ENCODE measurements around the gene ZNF784. TPM values are rescaled to one million over a fixed set of nuclear protein-coding genes. Genes with fewer than 3 reads are reported as not detected.

The ZNF784 gene
- total and polyA plus RNA-seq, 9 of the 15 experiments (the other 6 are each of a cell fraction or from before 2014, with no cell fraction given): 0.14 to 6.1 (median 2.1) TPM

DNA sequence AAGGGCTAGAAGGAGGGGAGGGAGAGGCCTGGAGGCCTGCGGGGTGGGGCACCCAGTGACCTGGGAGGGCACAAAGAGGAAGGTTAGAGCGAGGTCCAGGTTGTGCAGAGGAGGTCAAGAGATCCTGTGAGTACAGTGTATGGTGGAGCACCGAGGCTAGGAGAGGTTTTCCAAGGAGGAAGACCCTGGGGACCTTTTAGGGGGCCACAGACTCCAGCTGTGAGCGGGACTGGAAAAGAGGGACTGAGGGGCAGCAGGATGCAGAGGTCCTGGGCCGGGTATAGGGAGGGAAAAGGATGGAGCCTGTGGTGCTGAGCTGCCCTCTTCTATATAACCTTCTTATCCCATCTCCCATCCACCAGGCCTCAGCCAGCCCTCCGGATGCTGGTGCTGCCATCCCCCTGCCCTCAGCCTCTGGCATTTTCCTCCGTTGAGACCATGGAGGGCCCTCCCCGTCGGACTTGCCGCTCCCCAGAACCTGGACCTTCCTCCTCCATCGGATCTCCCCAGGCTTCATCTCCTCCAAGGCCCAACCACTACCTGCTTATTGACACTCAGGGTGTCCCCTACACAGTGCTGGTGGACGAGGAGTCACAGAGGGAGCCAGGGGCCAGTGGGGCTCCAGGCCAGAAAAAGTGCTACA lies 19.9 kb upstream of the ZNF784 start:
- H3K9me3 ChIP-seq (replicated peaks; ENCODE audit: control insufficient read depth, insufficient read depth, low read depth, low read length): no peaks in the 10 kb centered on the region
- H3K9ac ChIP-seq (ENCODE audit: insufficient read depth in 1 of 2, low read depth in 2 of 2, low read length in 2 of 2): peak overlapping the region; percentile 88 to 98
- H3K9me1 ChIP-seq (ENCODE audit: control insufficient read depth, insufficient read depth, low read length): no peaks in the 10 kb centered on the region
- no peak for ATAC-seq
- intact Hi-C loops (cut with micrococcal nuclease): no loop called here
- in situ Hi-C loops (cut with MboI): loop anchor here (25.0 kb wide), 2 partner anchors 507 to 668 kb away; partner anchors contain the start of genes TNNT1 and ZSCAN5A
- no TSS peak for BruUV-seq (replicated peaks)
- peak overlapping the region; percentile 94 for H3K4me3 ChIP-seq
- peak overlapping the region; percentile 74 for H3K27ac ChIP-seq (ENCODE audit: extremely low read depth, low read depth, low read length)
- no peak for FAIRE-seq
- H3K4me2 ChIP-seq (ENCODE audit: insufficient read depth, low read length): peak overlapping the region; percentile 90
- no peaks in the 10 kb centered on the region for H3K27me3 ChIP-seq (ENCODE audit: control insufficient read depth in 2 of 2, insufficient read depth in 2 of 2, low read length in 2 of 2)
- H3K36me3 ChIP-seq (ENCODE audit: control insufficient read depth, insufficient read depth, low read length): peaks cover 26% of the 10 kb centered on the region; the same call in 2 of the 3 replicates
- no peak overlapping the region for H2AFZ ChIP-seq (ENCODE audit: low read depth, low read length)
- WGBS (ENCODE audit: insufficient coverage, low coverage, missing lambda C conversion rate): 33% methylated on average over 12 of the region's 12 CpGs
- no peak for DNase-seq (ENCODE audit: extremely low read depth in 1 of 4, low spot score in 3 of 4)
- CTCF ChIA-PET (ENCODE audit: low intra/inter-chr PET ratio): interaction anchor here (1.0 kb wide), 1 partner anchor 10 kb away, joined by 3 read pairs; no protein-coding TSS in a partner anchor
- POLR2A ChIA-PET: no interaction called here
- no peaks in the 10 kb centered on the region for H4K20me1 ChIP-seq (replicated peaks; ENCODE audit: control insufficient read depth, insufficient read depth, low read length)
- peaks cover 45 to 78% of the 10 kb centered on the region in 2 experiments for H3K4me1 ChIP-seq (replicated peaks in 1 of 2; ENCODE audit: control insufficient read depth in 2 of 2, insufficient read depth in 2 of 2, low read length in 2 of 2)
- H3K79me2 ChIP-seq (ENCODE audit: control insufficient read depth, insufficient read depth, low read length): peaks cover 79% of the 10 kb centered on the region
- TF ChIP-seq RBM39 (optimal IDR thresholded peaks at IDR 0.05; ENCODE audit: low read depth, low read length) (peak; percentile 70), PML (IDR thresholded peaks at IDR 0.05; ENCODE audit: low read length) (no peak), RBFOX2 (IDR thresholded peaks at IDR 0.05; ENCODE audit: low read depth, low read length) (peak; percentile 31; the same call in 1 of the 2 replicates), POLR2A (conservative IDR thresholded peaks at IDR 0.05) (peak; percentile 25; the same call in 1 of the 2 replicates), ZC3H11A (IDR thresholded peaks at IDR 0.05; ENCODE audit: low read depth, low read length) (no peak), ZKSCAN1 (IDR thresholded peaks at IDR 0.05; ENCODE audit: low read depth, low read length) (no peak), ZNF384 (IDR thresholded peaks at IDR 0.05; ENCODE audit: low read depth, low read length) (no peak), HNRNPLL (IDR thresholded peaks at IDR 0.05; ENCODE audit: low read depth, low read length, poor library complexity, severe bottlenecking) (peak; percentile 9), THRAP3 (IDR thresholded peaks at IDR 0.05; ENCODE audit: borderline replicate concordance) (no peak)
- TF ChIP-seq, protein P1, sequence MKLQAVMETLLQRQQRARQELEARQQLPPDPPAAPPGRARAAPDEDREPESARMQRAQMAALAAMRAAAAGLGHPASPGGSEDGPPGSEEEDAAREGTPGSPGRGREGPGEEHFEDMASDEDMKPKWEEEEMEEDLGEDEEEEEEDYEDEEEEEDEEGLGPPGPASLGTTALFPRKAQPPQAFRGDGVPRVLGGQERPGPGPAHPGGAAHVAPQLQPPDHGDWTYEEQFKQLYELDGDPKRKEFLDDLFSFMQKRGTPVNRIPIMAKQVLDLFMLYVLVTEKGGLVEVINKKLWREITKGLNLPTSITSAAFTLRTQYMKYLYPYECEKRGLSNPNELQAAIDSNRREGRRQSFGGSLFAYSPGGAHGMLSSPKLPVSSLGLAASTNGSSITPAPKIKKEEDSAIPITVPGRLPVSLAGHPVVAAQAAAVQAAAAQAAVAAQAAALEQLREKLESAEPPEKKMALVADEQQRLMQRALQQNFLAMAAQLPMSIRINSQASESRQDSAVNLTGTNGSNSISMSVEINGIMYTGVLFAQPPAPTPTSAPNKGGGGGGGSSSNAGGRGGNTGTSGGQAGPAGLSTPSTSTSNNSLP (IDR thresholded peaks at IDR 0.05; ENCODE audit: borderline replicate concordance, low read depth, low read length): no peak
- TF ChIP-seq, protein P2, sequence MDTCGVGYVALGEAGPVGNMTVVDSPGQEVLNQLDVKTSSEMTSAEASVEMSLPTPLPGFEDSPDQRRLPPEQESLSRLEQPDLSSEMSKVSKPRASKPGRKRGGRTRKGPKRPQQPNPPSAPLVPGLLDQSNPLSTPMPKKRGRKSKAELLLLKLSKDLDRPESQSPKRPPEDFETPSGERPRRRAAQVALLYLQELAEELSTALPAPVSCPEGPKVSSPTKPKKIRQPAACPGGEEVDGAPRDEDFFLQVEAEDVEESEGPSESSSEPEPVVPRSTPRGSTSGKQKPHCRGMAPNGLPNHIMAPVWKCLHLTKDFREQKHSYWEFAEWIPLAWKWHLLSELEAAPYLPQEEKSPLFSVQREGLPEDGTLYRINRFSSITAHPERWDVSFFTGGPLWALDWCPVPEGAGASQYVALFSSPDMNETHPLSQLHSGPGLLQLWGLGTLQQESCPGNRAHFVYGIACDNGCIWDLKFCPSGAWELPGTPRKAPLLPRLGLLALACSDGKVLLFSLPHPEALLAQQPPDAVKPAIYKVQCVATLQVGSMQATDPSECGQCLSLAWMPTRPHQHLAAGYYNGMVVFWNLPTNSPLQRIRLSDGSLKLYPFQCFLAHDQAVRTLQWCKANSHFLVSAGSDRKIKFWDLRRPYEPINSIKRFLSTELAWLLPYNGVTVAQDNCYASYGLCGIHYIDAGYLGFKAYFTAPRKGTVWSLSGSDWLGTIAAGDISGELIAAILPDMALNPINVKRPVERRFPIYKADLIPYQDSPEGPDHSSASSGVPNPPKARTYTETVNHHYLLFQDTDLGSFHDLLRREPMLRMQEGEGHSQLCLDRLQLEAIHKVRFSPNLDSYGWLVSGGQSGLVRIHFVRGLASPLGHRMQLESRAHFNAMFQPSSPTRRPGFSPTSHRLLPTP (IDR thresholded peaks at IDR 0.05; ENCODE audit: borderline replicate concordance, extremely low read depth, insufficient read length): no peak

Data from K562 (cell line).